Activated CD4-positive, alpha-beta T cell treated with anti-CD3 and anti-CD28 coated beads, Interleukin-2, amount 10 ng/mL, durations not matched to agents 24 days and 14 days (primary cell): ENCODE data around the gene STRBP. TPM values are rescaled to one million over a fixed set of nuclear protein-coding genes. Genes with fewer than 3 reads are reported as not detected.
A peak's percentile ranks its signal among the peaks of the same experiment; 100 is the strongest.
"Not testable (repeated sequence)": the region's sequence is repeated elsewhere in the genome, so short reads cannot be mapped to it uniquely, and the experiment has no call there.

Experiments used
- DNase-seq: peaks from one replicate; pipeline ENCODE4 v3.0.0; 2022
- H3K27ac Mint-ChIP-seq: one replicate; pipeline ENCODE4 v1.8.0; 2022; ENCODE audit warnings: mild to moderate bottlenecking, mixed read lengths
- H3K27me3 Mint-ChIP-seq: one replicate; pipeline ENCODE4 v1.8.0; 2022; ENCODE audit warnings: mixed read lengths
- H3K36me3 Mint-ChIP-seq: one replicate; pipeline ENCODE4 v1.8.0; 2022; ENCODE audit warnings: low read depth, mild to moderate bottlenecking, mixed read lengths
- H3K4me1 Mint-ChIP-seq: one replicate; pipeline ENCODE4 v1.8.0; 2021; ENCODE audit warnings: mixed read lengths
- H3K4me3 Mint-ChIP-seq: one replicate; pipeline ENCODE4 v1.8.0; 2022; ENCODE audit warnings: mild to moderate bottlenecking, moderate library complexity, mixed read lengths
- H3K9me3 Mint-ChIP-seq: one replicate; pipeline ENCODE4 v1.8.0; 2021; ENCODE audit warnings: mixed read lengths
- intact Hi-C: fragments of 100-400 bp; cut with micrococcal nuclease; formaldehyde crosslinking; loops from one replicate; pipeline ENCODE4 v1.15.1; 2023
- total RNA-seq: library from RNA; stranded (reverse); gene quantifications from 2 replicates; pipeline ENCODE4 v1.2.3, GENCODE V29; 2022

STRBP gene
- total RNA-seq, 1 donor from 2014 or later = 25.8 TPM

DNA sequence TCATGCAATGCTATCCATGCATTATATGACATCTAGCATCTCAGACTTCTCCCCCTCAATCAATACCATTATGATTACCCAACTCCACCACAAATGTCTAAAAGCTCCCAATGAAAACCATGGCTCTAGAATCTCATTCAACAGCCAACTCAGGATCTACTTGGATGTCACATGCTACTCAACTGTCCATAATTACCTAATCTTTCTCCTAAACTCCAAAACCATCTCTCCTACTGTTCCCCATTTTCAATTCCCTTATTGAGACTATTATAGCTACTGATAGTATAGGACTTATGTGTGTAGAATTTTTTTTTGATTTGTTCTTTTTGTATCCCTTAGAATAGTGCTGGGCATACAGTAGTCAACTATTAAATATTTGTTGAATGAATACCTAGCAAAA, 8.2 kb upstream of the STRBP start:
- no peak overlapping the region for H3K4me3 Mint-ChIP-seq
- H3K9me3 Mint-ChIP-seq = peaks cover 11% of the 10 kb centered on the region

DNA sequence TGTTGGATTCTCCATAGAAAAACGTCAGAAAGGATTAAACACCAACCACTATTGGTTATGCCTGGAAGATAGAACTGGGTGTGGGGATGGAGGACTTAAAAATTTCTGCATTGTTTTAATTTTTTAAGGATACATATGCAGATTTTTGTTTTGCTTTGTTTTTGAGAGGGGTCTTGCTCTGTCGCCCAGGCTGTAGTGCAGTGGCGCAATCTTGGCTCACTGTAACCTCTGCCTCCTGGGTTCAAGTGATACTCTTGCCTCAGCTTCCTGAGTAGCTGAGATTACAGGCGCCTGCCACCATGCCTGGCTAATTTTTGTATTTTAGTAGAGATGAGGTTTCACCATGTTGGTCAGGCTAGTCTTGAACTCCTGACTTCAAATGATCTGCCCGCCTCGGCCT, 2.7 kb upstream of the STRBP start:
- H3K27ac Mint-ChIP-seq, H3K4me3 Mint-ChIP-seq, H3K9me3 Mint-ChIP-seq, DNase-seq, H3K36me3 Mint-ChIP-seq: not testable (repeated sequence)
- Mint-ChIP-seq H3K4me1 (peaks cover 23% of the 10 kb centered on the region), H3K27me3 (peaks cover 13% of the 10 kb centered on the region)
- intact Hi-C loops = loop anchor here (10.0 kb wide), 1 partner anchor 1144 kb away; the partner anchor contains the start of gene PSMB7

More for the DNA sequence above, 8.2 kb upstream of the STRBP start:
- intact Hi-C loops = loop anchor here (10.0 kb wide), 1 partner anchor 1138 kb away; the partner anchor contains the start of gene PSMB7
- H3K4me1 Mint-ChIP-seq = peaks cover 2% of the 10 kb centered on the region
- H3K27ac Mint-ChIP-seq = no peak overlapping the region
- DNase-seq = no peak
- peaks cover 12% of the 10 kb centered on the region for H3K27me3 Mint-ChIP-seq
- no peaks in the 10 kb centered on the region for H3K36me3 Mint-ChIP-seq

DNA sequence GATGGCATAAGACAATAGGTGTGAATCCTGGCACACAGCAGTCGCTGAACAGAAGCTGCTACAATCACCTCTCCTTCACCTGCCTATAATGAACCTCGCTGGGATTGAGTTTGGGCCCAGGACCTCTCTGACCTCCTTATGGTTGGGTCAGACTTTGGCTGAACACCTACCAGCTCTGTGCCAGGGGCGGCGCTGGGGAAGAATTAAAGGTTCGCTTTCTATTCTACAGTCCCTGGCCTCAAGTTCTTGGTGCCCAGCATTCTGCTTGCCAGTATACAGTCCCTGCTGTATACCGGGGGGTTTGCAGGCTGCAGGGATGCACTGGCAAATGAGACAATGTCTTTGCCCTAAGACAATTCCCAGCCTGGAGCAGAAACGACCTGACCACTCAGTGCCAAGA, 895 bp upstream of the STRBP start:
- Mint-ChIP-seq H3K27ac (no peak overlapping the region), H3K27me3 (peaks cover 13% of the 10 kb centered on the region), H3K4me3 (peak overlapping the region; percentile 78), H3K36me3 (no peaks in the 10 kb centered on the region), H3K4me1 (peaks cover 29% of the 10 kb centered on the region), H3K9me3 (no peaks in the 10 kb centered on the region)
- no peak for DNase-seq
- intact Hi-C loops = loop anchor here (2.0 to 5.0 kb wide), 2 partner anchors 33 to 44 kb away; no protein-coding TSS in a partner anchor

DNA sequence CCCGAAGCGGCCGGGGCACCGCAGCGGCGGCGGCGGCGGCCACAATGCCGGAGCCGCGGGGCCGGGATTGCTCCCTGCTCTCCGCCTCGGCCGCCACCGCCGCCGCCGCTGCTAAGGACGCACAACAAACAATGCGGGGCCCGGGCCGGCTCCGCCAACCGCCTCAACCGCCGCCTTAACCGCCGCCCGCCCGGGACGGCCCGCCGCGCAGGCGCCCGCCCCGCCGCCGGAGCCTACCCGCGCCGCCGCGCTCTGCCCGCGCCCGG, 254 bp downstream of the STRBP start:
- intact Hi-C loops = loop anchor here (1.0 to 5.0 kb wide), 4 partner anchors 34 to 363 kb away; partner anchors contain the start of gene RC3H2
- H3K4me3 Mint-ChIP-seq = peak overlapping the region; percentile 78

DNA sequence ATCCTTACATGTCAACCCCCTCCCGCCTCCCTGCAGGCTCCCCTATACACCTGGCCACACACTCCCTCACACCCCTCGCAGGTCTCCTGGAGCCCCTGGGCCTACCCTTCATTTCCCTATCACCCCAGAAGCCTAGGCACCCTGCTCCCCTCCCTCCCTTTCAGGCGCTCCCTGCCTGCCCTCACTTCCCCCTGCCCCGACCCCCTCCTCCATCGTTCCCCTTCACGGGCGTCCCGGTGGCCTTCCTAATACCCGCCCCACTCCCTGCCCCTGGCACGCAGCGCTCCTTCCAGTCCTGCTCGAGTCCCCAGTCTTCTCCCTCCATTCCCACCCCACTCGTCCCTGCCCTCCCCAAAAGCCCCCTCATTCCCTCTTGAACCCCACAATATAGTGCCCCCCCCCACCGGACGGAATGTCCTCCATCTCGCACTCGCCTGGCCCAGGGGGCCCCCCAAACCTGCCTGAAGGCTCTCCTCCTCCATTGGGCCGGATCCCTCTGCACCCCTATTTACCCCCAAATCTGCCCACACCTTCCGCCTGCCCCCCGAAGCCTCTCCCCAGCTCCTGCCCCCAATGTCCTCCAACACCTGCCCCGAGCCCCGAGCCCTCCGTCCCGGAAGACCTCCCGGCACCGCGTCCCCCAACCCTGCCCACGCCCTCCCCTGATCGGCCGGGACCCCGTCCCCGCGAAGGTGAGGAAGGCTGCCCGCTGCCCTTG, 746 bp downstream of the STRBP start:
- Mint-ChIP-seq H3K27ac (peak overlapping the region; percentile 50), H3K36me3 (no peaks in the 10 kb centered on the region), H3K9me3 (no peaks in the 10 kb centered on the region), H3K27me3 (peaks cover 13% of the 10 kb centered on the region), H3K4me3 (peak overlapping the region; percentile 71), H3K4me1 (peaks cover 29% of the 10 kb centered on the region)
- DNase-seq = peak; percentile 61
- intact Hi-C loops = loop anchor here (1.0 to 5.0 kb wide), 4 partner anchors 35 to 362 kb away; partner anchors contain the start of gene RC3H2

More for the DNA sequence above, 254 bp downstream of the STRBP start:
- Mint-ChIP-seq H3K27me3 (peaks cover 13% of the 10 kb centered on the region), H3K36me3 (no peaks in the 10 kb centered on the region), H3K4me1 (peaks cover 29% of the 10 kb centered on the region), H3K27ac (no peak overlapping the region), H3K9me3 (no peaks in the 10 kb centered on the region)
- no peak for DNase-seq

DNA sequence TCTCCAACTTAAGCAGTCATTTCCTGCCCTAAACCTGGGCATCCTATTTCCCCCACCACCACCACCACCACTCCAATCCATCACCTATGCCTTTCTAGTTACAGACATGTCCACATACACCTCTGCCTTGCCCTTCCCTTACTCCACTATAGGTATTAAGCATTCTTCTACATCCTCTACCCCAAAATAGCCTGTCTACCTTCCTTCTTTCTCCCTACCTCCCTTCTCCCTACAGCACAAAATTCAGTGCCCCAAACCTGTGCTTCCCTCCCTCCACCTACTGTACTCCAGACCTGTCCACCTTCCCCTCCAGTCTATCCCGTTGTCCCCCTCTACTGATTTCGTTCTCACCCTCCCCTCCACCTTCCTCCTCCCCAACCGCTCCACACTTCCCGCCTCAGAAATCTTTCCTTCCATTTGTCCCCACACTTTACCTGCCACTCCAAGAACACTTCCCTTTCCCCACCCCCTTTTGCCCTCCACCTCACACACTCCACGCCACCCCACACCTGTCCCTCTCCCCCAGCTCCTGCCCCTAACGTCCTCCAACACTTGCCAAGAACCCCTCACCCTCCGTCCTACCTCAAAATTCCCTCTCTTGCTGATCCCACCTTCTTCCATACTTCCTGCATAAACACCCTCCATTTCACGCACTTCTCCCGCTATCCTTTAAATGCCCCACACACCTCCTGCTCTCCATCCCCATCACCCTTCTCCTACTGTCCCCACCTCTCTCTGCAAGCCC, 1.6 kb downstream of the STRBP start:
- Mint-ChIP-seq H3K27ac (peak overlapping the region; percentile 50), H3K27me3 (peaks cover 13% of the 10 kb centered on the region), H3K9me3 (no peaks in the 10 kb centered on the region), H3K36me3 (no peaks in the 10 kb centered on the region), H3K4me3 (peak overlapping the region; percentile 71), H3K4me1 (peaks cover 31% of the 10 kb centered on the region)
- DNase-seq = no peak
- intact Hi-C loops = loop anchor here (5.0 kb wide), 1 partner anchor 35 kb away; no protein-coding TSS in a partner anchor

DNA sequence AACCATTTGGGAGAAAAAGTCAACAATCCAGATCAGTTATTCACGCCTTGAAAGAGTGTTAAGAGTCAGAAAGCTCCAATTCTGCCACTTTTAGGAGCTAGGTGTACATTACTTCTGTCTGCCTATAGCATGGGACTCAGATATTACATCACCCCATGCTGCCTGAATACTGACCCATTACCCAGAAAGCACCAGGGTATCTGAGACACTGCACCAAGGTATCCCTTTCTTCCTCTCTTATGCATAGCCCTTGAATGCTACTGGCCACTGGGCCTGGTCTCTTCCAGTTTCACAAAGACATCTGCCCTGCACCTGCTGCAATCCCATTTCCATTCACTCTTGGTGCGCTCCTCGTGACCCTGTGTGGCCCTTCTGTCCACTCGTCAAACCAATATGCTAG, 2.6 kb downstream of the STRBP start:
- no peak overlapping the region for H3K27ac Mint-ChIP-seq
- no peaks in the 10 kb centered on the region for H3K9me3 Mint-ChIP-seq
- intact Hi-C loops = loop anchor here (5.0 kb wide), 1 partner anchor 36 kb away; no protein-coding TSS in a partner anchor
- H3K36me3 Mint-ChIP-seq = no peaks in the 10 kb centered on the region
- no peak overlapping the region for H3K4me3 Mint-ChIP-seq
- peaks cover 31% of the 10 kb centered on the region for H3K4me1 Mint-ChIP-seq
- H3K27me3 Mint-ChIP-seq = peaks cover 13% of the 10 kb centered on the region
- no peak for DNase-seq

DNA sequence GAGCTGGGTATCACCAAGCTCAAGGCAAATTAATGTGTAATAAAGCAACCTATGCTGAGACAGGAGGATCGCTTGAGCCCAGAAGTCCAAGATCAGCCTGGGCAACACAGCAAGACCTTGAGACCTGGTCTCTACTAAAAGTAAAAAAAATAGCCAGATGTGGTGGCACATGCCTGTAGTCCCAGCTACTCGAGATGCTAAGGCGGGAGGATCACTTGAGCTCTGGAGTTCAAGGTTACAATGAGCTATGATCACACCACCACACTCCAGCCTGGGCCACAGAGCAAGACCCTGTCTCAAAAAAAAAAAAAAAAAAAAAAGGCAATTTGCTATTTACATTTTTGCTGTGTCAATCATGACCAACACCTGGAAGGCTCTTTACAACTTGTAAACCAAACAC, 5.2 kb downstream of the STRBP start:
- Mint-ChIP-seq H3K9me3 (no peaks in the 10 kb centered on the region), H3K27ac (no peak overlapping the region), H3K4me3 (no peak overlapping the region), H3K36me3 (no peaks in the 10 kb centered on the region), H3K4me1 (peaks cover 23% of the 10 kb centered on the region), H3K27me3 (peaks cover 13% of the 10 kb centered on the region)
- intact Hi-C loops = no loop called here
- DNase-seq = no peak

DNA sequence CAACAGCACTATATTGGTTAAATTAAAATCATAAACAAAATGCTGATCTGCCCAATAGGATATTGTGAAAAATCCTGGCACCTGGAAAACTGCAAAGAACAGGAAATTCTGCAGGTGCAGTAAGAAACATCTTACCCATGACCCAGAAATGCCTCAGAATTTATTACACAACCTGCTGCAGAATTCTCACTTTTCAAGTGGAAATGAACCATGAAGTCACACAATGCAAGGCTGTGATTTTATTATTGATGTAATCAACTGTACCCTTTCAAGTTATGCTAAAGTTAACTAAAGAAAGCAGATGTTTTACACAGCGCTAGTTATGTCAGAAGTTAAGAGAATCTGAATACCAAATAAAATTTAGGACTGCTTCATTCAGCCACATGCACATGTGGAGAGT, 6.0 kb downstream of the STRBP start:
- intact Hi-C loops = no loop called here

DNA sequence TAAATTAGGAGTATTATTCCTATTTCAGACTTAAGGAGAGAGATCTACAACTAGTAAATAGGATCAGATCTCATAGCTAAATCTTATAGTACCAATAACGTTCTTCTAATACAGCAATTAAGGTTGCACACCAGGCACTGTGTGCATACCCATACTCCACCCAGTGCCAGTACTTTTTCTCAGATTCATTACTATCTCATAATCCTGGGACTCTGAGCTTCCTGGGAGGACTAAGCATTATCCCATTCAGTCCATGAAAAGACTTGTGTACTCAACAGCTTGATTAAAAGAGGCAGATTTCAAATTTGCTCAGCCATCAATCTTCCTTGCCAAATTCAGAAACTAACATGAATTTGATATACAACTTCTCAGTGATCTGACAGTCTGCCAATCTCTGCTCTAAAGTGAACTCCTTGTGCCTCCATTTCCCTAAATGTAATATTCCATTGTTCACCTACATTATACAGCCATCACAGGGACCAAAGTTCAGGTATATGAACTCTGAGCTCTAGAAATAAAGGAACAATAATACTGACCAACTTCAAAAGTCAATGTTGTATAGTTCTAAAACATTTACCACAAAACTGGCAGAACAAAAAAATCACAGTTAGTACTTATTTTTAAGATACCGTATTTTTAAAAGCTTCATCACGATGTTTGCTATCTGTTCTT, 7.2 kb downstream of the STRBP start:
- H3K36me3 Mint-ChIP-seq = no peaks in the 10 kb centered on the region
- H3K27ac Mint-ChIP-seq = no peak overlapping the region
- H3K27me3 Mint-ChIP-seq = peaks cover under 1% of the 10 kb centered on the region
- peaks cover 9% of the 10 kb centered on the region for H3K4me1 Mint-ChIP-seq
- no peak for DNase-seq
- H3K9me3 Mint-ChIP-seq = no peaks in the 10 kb centered on the region
- intact Hi-C loops = no loop called here
- H3K4me3 Mint-ChIP-seq = no peak overlapping the region

More for the DNA sequence above, 6.0 kb downstream of the STRBP start:
- Mint-ChIP-seq H3K4me1 (peaks cover 21% of the 10 kb centered on the region), H3K27me3 (peaks cover 12% of the 10 kb centered on the region), H3K9me3 (no peaks in the 10 kb centered on the region), H3K4me3 (no peak overlapping the region), H3K36me3 (no peaks in the 10 kb centered on the region), H3K27ac (no peak overlapping the region)
- DNase-seq = no peak

DNA sequence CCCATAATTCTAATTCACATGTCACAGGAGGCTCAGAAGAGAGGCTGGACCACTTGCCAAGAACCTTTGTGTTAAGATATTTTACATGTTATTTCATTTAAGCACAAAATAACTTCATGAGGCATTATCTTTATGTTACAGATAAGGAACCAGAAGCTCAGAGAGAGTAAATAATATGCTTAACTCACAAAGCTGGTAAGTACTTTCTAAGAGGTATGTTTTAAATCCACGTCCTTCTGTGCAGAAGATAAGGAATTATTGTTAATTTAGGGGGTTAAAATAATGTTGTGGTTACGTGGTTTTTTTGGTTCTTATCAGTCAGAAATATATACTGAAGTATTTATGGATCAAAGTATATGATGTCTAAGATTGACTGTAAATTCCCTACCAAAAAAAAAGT, 8.0 kb downstream of the STRBP start:
- H3K27me3 Mint-ChIP-seq = no peaks in the 10 kb centered on the region
- no peak overlapping the region for H3K4me3 Mint-ChIP-seq
- no peaks in the 10 kb centered on the region for H3K9me3 Mint-ChIP-seq
- DNase-seq = no peak
- H3K36me3 Mint-ChIP-seq = no peaks in the 10 kb centered on the region
- H3K4me1 Mint-ChIP-seq = peaks cover 2% of the 10 kb centered on the region
- H3K27ac Mint-ChIP-seq = no peak overlapping the region
- intact Hi-C loops = no loop called here

DNA sequence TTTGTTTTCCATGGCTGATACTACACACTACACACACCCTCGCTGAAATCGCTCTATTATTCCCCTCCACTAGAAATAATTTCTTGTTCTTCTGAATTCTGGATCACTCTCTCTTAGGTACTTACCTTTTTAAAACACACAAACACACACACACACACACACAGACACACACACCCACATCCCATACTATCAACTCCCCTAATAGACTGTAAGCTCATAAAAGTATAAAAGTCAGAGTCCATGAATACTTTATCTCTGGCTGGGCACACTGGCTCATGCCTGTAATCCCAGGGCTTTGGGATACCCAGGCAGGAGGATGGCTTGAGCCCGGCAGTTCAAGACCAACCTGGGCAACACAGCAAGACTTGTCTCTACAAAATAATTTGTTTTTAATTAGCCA, 11.1 kb downstream of the STRBP start:
- DNase-seq = no peak
- Mint-ChIP-seq H3K9me3 (no peaks in the 10 kb centered on the region), H3K4me3 (no peak overlapping the region), H3K4me1 (peaks cover 2% of the 10 kb centered on the region), H3K27ac (no peak overlapping the region), H3K27me3 (no peaks in the 10 kb centered on the region), H3K36me3 (no peaks in the 10 kb centered on the region)
- intact Hi-C loops = no loop called here

DNA sequence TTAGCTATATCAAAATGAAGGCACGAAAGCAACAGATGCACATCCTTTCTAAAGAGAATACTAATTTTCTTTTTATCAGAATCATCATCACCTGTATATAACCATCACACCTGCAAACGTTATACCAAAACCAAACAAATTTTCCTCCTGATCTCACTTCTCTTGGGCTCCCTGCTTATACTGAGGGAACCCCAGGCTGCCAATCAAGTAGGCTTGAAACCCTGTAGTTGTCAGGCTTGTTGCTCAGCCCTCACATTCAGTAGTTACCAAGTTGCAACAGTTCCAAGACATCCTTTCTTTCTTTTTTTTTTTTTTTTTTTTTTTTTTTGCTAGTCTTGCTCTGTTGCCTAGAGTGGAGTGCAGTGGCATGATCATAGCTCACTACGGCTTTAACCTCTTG, 12.7 kb downstream of the STRBP start:
- Mint-ChIP-seq H3K4me1 (peaks cover 5% of the 10 kb centered on the region), H3K9me3 (no peaks in the 10 kb centered on the region), H3K27ac (no peak overlapping the region), H3K27me3 (no peaks in the 10 kb centered on the region), H3K4me3 (no peak overlapping the region), H3K36me3 (no peaks in the 10 kb centered on the region)
- intact Hi-C loops = no loop called here
- DNase-seq = no peak

DNA sequence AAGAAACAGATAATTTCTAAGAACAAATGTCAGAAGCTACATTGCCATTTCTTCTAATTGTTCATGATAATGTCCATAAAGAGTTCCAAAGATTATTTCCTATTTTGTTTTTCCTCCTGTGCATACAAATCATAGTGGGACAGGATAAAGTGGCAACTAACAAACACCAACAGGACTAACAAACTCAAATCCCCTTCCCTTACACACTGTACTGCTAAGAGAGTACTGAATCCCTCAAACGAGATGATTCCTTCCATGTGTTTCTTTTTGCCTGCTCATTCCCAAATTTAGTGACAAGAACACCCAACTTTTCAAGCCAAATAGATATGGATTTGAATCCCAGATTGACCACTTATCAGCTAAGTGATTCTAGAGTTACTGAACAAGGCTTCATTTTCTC, 15.2 kb downstream of the STRBP start:
- intact Hi-C loops = no loop called here
- H3K27me3 Mint-ChIP-seq = no peaks in the 10 kb centered on the region
- no peaks in the 10 kb centered on the region for H3K36me3 Mint-ChIP-seq
- DNase-seq = no peak
- H3K9me3 Mint-ChIP-seq = no peaks in the 10 kb centered on the region
- H3K4me1 Mint-ChIP-seq = peaks cover 5% of the 10 kb centered on the region
- H3K4me3 Mint-ChIP-seq = no peak overlapping the region
- no peak overlapping the region for H3K27ac Mint-ChIP-seq
